ENCODE data around the gene BBS9.

- no peak for TF ChIP-seq CTCF (conservative IDR thresholded peaks at IDR 0.05; ENCODE audit: low read length)
- no peak for TF ChIP-seq EZH2phosphoT487 (IDR thresholded peaks at IDR 0.05; ENCODE audit: borderline replicate concordance)
These were observed 240.5 kb downstream of the BBS9 start for GRCh38 chr7:33369888-33370287.

Measured in Loucy (cell line).